ENCODE measurements around the gene AFG3L2. TPM values are rescaled to one million over a fixed set of nuclear protein-coding genes. Genes with fewer than 3 reads are reported as not detected.

AFG3L2 gene
- total and polyA plus RNA-seq, 2 of the 13 experiments (the other 11 are each of a cell fraction or from before 2014, with no cell fraction given) = 28.6 to 86.9 TPM

- Histone ChIP-seq H3K4me3 (replicated peaks in 1 of 3; ENCODE audit: insufficient read depth in 1 of 3, low read depth in 2 of 3, low read length in 3 of 3) (no peak overlapping the region), H3K27me3 (ENCODE audit: control insufficient read depth in 1 of 2, insufficient read depth in 2 of 2, low read length in 2 of 2) (no peaks in the 10 kb centered on the region), H3K9me3 (ENCODE audit: low read length) (no peaks in the 10 kb centered on the region), H3K4me2 (ENCODE audit: low read depth, low read length) (no peak overlapping the region), H4K20me1 (ENCODE audit: insufficient read depth, low read length) (peaks cover 19% of the 10 kb centered on the region), H3K27ac (ENCODE audit: extremely low read length, insufficient read depth, low read length) (no peak overlapping the region), H3K36me3 (replicated peaks in 1 of 2; ENCODE audit: control insufficient read depth in 1 of 2, insufficient read depth in 2 of 2, low read length in 2 of 2) (peaks cover 16 to 30% of the 10 kb centered on the region in 2 experiments), H3K9ac (ENCODE audit: insufficient read depth, low read depth, low read length) (no peak overlapping the region), H2AFZ (ENCODE audit: low read length) (no peak overlapping the region), H3K79me2 (ENCODE audit: insufficient read depth, low read length) (no peaks in the 10 kb centered on the region), H3K4me1 (ENCODE audit: insufficient read depth, low read length) (peaks cover 23% of the 10 kb centered on the region)
- intact Hi-C loops (cut with micrococcal nuclease; ENCODE audit: unreplicated experiment) (no loop called here), in situ Hi-C loops (cut with HindIII; ENCODE audit: extremely low pct_ligation_motif_present, low pct_unique_long_range_greater_than_20kb) (no loop called here)
- no peak for FAIRE-seq
- POLR2A ChIA-PET = no interaction called here
- CTCF ChIA-PET (ENCODE audit: low intra/inter-chr PET ratio, low total read pairs) = no interaction called here
- TF ChIP-seq PAXIP1 (CRISPR knock-in tag; conservative IDR thresholded peaks at IDR 0.05) = no peak
- TF ChIP-seq NCOA5 (CRISPR knock-in tag; IDR thresholded peaks at IDR 0.05) = no peak
- TF ChIP-seq RELA (CRISPR knock-in tag; IDR thresholded peaks at IDR 0.05) = no peak
- TF ChIP-seq, protein P1, sequence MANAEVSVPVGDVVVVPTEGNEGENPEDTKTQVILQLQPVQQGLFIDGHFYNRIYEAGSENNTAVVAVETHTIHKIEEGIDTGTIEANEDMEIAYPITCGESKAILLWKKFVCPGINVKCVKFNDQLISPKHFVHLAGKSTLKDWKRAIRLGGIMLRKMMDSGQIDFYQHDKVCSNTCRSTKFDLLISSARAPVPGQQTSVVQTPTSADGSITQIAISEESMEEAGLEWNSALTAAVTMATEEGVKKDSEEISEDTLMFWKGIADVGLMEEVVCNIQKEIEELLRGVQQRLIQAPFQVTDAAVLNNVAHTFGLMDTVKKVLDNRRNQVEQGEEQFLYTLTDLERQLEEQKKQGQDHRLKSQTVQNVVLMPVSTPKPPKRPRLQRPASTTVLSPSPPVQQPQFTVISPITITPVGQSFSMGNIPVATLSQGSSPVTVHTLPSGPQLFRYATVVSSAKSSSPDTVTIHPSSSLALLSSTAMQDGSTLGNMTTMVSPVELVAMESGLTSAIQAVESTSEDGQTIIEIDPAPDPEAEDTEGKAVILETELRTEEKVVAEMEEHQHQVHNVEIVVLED (CRISPR knock-in tag; IDR thresholded peaks at IDR 0.05; ENCODE audit: borderline replicate concordance) = no peak
- TF ChIP-seq SALL1 (CRISPR knock-in tag; IDR thresholded peaks at IDR 0.05) = no peak
- TF ChIP-seq ZSCAN9 (CRISPR knock-in tag; IDR thresholded peaks at IDR 0.05; ENCODE audit: borderline replicate concordance) = no peak
- TF ChIP-seq HOXA7 (CRISPR knock-in tag; IDR thresholded peaks at IDR 0.05) = no peak
- TF ChIP-seq ZNF660 (CRISPR knock-in tag; IDR thresholded peaks at IDR 0.05; ENCODE audit: borderline replicate concordance, low read depth) = no peak
- no peak for TF ChIP-seq ZNF292 (CRISPR knock-in tag; IDR thresholded peaks at IDR 0.05; ENCODE audit: borderline replicate concordance, low read depth)
- no peak for TF ChIP-seq ZGPAT (CRISPR knock-in tag; IDR thresholded peaks at IDR 0.05)
- TF ChIP-seq ZEB1 (IDR thresholded peaks at IDR 0.05; ENCODE audit: insufficient replicate concordance, low read depth) = no peak
- TF ChIP-seq, protein P2, sequence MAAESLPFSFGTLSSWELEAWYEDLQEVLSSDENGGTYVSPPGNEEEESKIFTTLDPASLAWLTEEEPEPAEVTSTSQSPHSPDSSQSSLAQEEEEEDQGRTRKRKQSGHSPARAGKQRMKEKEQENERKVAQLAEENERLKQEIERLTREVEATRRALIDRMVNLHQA (CRISPR knock-in tag; IDR thresholded peaks at IDR 0.05) = no peak
- no peak for TF ChIP-seq ZMYM2 (CRISPR knock-in tag; IDR thresholded peaks at IDR 0.05)
- TF ChIP-seq MED8 (CRISPR knock-in tag; IDR thresholded peaks at IDR 0.05; ENCODE audit: insufficient replicate concordance) = no peak
- TF ChIP-seq PBX2 (CRISPR knock-in tag; IDR thresholded peaks at IDR 0.05) = no peak
- no peak for ATAC-seq
- WGBS (ENCODE audit: low lambda C conversion rate) = 98% methylated on average over 2 of the region's 2 CpGs
- no TSS peak for BruUV-seq (replicated peaks)
- DNase-seq (ENCODE audit: low spot score) = no peak
These were observed 42.2 kb downstream of the AFG3L2 start for GRCh38 chr18:12334863-12335262.

All from HepG2 (cell line).